Measurements from ENCODE around the gene PAQR7. TPM values are rescaled to one million over a fixed set of nuclear protein-coding genes. Genes with fewer than 3 reads are reported as not detected.

PAQR7 gene
- total RNA-seq, 3 donors from 2014 or later, result 4.2 to 8.2 (median 7.2) TPM

DNA sequence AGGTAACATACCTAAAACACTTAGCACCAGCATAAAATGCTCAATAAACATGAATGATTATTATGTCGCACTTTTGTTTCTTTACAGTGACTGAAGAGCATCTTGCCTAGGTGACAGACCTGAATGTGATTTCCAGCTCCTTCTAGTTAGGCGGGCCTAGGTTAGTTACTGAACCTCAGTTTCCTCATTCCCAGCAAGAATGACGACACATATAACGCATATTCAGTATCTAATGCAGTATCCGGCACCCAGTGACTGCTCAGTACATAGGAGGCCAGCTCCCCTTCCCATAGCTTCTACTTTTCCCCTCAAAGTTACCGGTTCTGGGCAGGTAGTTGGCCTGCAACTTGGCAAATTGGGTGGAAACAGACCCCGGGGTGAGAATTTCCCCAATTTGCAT lies 17.0 kb downstream of the PAQR7 start:
- H3K27ac ChIP-seq, result no peak overlapping the region
- intact Hi-C loops (cut with DNase I; ENCODE audit: low total_unique reads), result no loop called here

DNA sequence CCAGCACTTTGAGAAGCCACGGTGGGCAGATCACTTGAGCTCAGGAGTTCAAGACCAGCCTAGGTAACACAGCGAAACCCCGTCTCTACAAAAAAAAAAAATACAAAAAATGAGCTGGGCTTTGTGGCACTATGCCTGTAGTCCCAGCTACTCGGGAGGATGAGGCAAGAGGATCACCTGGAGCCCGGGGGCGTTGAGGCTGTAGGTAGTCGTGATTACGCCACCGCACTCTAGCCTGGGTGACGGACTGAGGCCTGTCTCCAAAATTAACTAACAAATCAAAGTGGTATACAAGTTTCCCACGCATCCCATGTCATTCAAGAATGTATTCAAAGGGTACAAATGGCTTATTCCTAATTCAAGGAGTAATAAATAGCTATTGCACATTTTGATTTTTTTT lies 18.7 kb downstream of the PAQR7 start:
- H3K27me3 ChIP-seq, result no peaks in the 10 kb centered on the region

More for the DNA sequence above, 17.0 kb downstream of the PAQR7 start:
- no peak for DNase-seq (ENCODE audit: low spot score in 2 of 2)
- peak overlapping the region; percentile 44 to 69 (median 59) for H3K4me3 ChIP-seq
- no peak for TF ChIP-seq POLR2AphosphoS5 (IDR thresholded peaks at IDR 0.05)
- TF ChIP-seq, protein P1, sequence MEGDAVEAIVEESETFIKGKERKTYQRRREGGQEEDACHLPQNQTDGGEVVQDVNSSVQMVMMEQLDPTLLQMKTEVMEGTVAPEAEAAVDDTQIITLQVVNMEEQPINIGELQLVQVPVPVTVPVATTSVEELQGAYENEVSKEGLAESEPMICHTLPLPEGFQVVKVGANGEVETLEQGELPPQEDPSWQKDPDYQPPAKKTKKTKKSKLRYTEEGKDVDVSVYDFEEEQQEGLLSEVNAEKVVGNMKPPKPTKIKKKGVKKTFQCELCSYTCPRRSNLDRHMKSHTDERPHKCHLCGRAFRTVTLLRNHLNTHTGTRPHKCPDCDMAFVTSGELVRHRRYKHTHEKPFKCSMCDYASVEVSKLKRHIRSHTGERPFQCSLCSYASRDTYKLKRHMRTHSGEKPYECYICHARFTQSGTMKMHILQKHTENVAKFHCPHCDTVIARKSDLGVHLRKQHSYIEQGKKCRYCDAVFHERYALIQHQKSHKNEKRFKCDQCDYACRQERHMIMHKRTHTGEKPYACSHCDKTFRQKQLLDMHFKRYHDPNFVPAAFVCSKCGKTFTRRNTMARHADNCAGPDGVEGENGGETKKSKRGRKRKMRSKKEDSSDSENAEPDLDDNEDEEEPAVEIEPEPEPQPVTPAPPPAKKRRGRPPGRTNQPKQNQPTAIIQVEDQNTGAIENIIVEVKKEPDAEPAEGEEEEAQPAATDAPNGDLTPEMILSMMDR (IDR thresholded peaks at IDR 0.05), result no peak
- no peak for TF ChIP-seq POLR2A (IDR thresholded peaks at IDR 0.05)
- H3K36me3 ChIP-seq, result no peaks in the 10 kb centered on the region
- no peaks in the 10 kb centered on the region for H3K9me3 ChIP-seq
- no peaks in the 10 kb centered on the region for H3K27me3 ChIP-seq
- H3K4me1 ChIP-seq, result peaks cover 0 to 4% of the 10 kb centered on the region in 2 donors

DNA sequence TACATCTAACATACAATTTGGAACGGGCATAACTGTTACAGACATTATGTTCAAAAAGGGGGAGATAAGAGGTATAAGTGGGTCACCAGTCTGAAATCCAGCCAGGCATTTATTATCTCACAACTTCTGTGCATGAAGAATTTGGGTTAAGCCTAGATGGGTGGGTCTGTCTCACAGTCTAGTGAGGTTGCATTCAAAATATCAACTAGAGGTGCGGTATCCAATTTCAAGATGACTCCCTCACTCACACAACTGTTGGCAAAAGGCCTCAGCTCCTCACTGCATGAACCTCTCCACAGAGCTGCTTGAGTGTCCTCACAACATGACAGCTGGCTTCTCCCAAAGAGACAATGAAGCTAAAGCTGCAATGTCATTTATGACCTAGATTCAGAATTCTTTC lies 21.0 kb downstream of the PAQR7 start:
- no peak for DNase-seq (ENCODE audit: low spot score in 2 of 2)
- H3K36me3 ChIP-seq, result no peaks in the 10 kb centered on the region
- intact Hi-C loops (cut with DNase I; ENCODE audit: low total_unique reads), result no loop called here
- no peak overlapping the region for H3K27ac ChIP-seq
- TF ChIP-seq POLR2AphosphoS5 (IDR thresholded peaks at IDR 0.05), result no peak
- no peak for TF ChIP-seq POLR2A (IDR thresholded peaks at IDR 0.05)
- TF ChIP-seq, protein P1 (IDR thresholded peaks at IDR 0.05), result no peak
- H3K4me3 ChIP-seq, result no peak overlapping the region
- H3K4me1 ChIP-seq, result peaks cover 0 to 4% of the 10 kb centered on the region in 2 donors
- H3K27me3 ChIP-seq, result no peaks in the 10 kb centered on the region
- no peaks in the 10 kb centered on the region for H3K9me3 ChIP-seq

More for the DNA sequence above, 18.7 kb downstream of the PAQR7 start:
- H3K4me1 ChIP-seq, result peaks cover 0 to 4% of the 10 kb centered on the region in 2 donors
- intact Hi-C loops (cut with DNase I; ENCODE audit: low total_unique reads), result no loop called here
- H3K36me3 ChIP-seq, result no peaks in the 10 kb centered on the region
- H3K4me3 ChIP-seq, result no peak overlapping the region
- H3K9me3 ChIP-seq, result no peaks in the 10 kb centered on the region
- no peak overlapping the region for H3K27ac ChIP-seq
- no peak for DNase-seq (ENCODE audit: low spot score in 2 of 2)
- TF ChIP-seq POLR2AphosphoS5 (IDR thresholded peaks at IDR 0.05) (no peak), POLR2A (IDR thresholded peaks at IDR 0.05) (no peak)
- TF ChIP-seq, protein P1 (IDR thresholded peaks at IDR 0.05), result no peak

DNA sequence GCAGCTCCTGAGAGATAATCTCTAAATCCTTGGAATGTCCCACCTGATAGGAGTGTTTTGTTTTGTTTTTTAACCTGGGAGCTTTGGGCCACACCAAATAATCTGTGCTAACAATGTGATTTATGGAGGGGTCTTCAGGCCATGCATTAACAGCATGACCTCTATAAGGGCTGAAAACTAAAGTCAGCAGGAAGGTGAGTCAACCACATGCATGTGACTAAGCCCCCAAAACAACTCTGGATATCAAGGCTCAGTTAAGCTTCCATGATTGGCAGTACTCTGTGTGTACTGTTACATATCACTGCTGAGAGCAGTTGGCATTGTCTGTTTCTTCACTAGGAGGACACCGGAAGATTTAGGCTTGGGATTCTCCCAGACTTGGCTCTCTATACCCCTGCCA lies 27.0 kb downstream of the PAQR7 start:
- Histone ChIP-seq H3K4me1 (no peaks in the 10 kb centered on the region), H3K36me3 (no peaks in the 10 kb centered on the region), H3K27ac (no peak overlapping the region), H3K27me3 (no peaks in the 10 kb centered on the region), H3K9me3 (no peaks in the 10 kb centered on the region), H3K4me3 (no peak overlapping the region)
- no peak for DNase-seq (ENCODE audit: low spot score in 2 of 2)
- TF ChIP-seq, protein P1 (IDR thresholded peaks at IDR 0.05), result no peak
- TF ChIP-seq POLR2AphosphoS5 (IDR thresholded peaks at IDR 0.05) (no peak), POLR2A (IDR thresholded peaks at IDR 0.05) (no peak)
- intact Hi-C loops (cut with DNase I; ENCODE audit: low total_unique reads), result no loop called here

DNA sequence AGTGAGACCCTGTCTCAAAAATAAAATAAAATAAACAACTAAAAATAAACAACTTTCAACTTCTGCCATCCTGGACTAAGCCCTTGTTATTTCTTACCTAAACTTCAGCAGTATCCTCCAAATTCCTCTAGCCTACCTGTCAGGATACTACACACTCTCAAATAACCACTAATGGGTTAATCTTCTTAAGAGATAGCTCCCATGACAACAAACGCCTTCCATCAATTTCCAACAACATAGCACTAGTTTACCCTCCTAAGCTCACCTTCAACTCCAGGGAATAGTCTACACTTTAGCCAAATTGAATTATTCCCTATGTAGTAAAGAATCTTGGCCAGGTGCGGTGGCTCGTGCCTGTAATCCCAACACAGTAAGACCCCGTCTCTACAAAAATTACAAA lies 27.6 kb downstream of the PAQR7 start:
- H3K9me3 ChIP-seq, result no peaks in the 10 kb centered on the region
- no peak overlapping the region for H3K4me3 ChIP-seq
- H3K36me3 ChIP-seq, result no peaks in the 10 kb centered on the region
- no peak overlapping the region for H3K27ac ChIP-seq
- intact Hi-C loops (cut with DNase I; ENCODE audit: low total_unique reads), result no loop called here
- TF ChIP-seq POLR2AphosphoS5 (IDR thresholded peaks at IDR 0.05), result no peak
- no peak for TF ChIP-seq POLR2A (IDR thresholded peaks at IDR 0.05)
- TF ChIP-seq, protein P1 (IDR thresholded peaks at IDR 0.05), result no peak
- no peaks in the 10 kb centered on the region for H3K4me1 ChIP-seq
- no peaks in the 10 kb centered on the region for H3K27me3 ChIP-seq
- DNase-seq (ENCODE audit: low spot score in 2 of 2), result no peak
